Stimulated activated naive CD4-positive, alpha-beta T cell (primary cell): ENCODE results near the gene NLRP9.

Experiments used
- DNase-seq, 6 experiments: peaks; one replicate each; lab custom pipeline; 2025; lab: John Stamatoyannopoulos, UW

NLRP9 gene

GRCh38 chr19:55687281-55688201 lies 50.7 kb downstream of the NLRP9 start:
- no peak for DNase-seq

- no peak for DNase-seq
Measured at GRCh38 chr19:55686311-55687050, 51.7 kb downstream of the NLRP9 start.

GRCh38 chr19:55685776-55686175 lies 52.4 kb downstream of the NLRP9 start:
- DNase-seq = no peak

GRCh38 chr19:55684946-55685681 lies 53.1 kb downstream of the NLRP9 start:
- no peak for DNase-seq

- DNase-seq = no peak
Measured at GRCh38 chr19:55683449-55684261, 54.5 kb downstream of the NLRP9 start.

- no peak for DNase-seq
Measured at GRCh38 chr19:55681131-55682092, 56.8 kb downstream of the NLRP9 start.

GRCh38 chr19:55680339-55681130 lies 57.7 kb downstream of the NLRP9 start:
- no peak for DNase-seq

GRCh38 chr19:55679343-55680257 lies 58.6 kb downstream of the NLRP9 start:
- no peak for DNase-seq

- no peak for DNase-seq
Measured at GRCh38 chr19:55678121-55678671, 60.0 kb downstream of the NLRP9 start.

GRCh38 chr19:55677572-55678028 lies 60.6 kb downstream of the NLRP9 start:
- no peak for DNase-seq

GRCh38 chr19:55676889-55677505 lies 61.2 kb downstream of the NLRP9 start:
- no peak for DNase-seq

GRCh38 chr19:55676383-55676782 lies 61.8 kb downstream of the NLRP9 start:
- no peak for DNase-seq

- no peak for DNase-seq
Measured at GRCh38 chr19:55675661-55676354, 62.4 kb downstream of the NLRP9 start.

- DNase-seq = peak; percentile 92 to 98 (median 96)
Measured at GRCh38 chr19:55674841-55675660, 63.2 kb downstream of the NLRP9 start, which contains the start of gene EPN1. Gene EPN1, plus strand, starts transcription at chr19:55675226. Its CDS starts 3,402 bp downstream, at chr19:55678628.

GRCh38 chr19:55674459-55674840 lies 63.8 kb downstream of the NLRP9 start:
- no peak for DNase-seq

GRCh38 chr19:55673889-55674288 lies 64.3 kb downstream of the NLRP9 start:
- no peak for DNase-seq
